Common myeloid progenitor, CD34-positive (primary cell): Measurements from ENCODE around the gene PTPN14.

Source experiments
- CTCF ChIA-PET: fragments of 350-600 bp; sonication (Branson Sonifier 250); formaldehyde crosslinking; loops from one replicate; lab custom pipeline; 2021; ENCODE audit warnings: antibody characterized with exemption; lab: Charles Lee
- POLR2A ChIA-PET: fragments of 350-600 bp; sonication (Branson Sonifier 250); formaldehyde crosslinking; loops from one replicate; lab custom pipeline; 2021; ENCODE audit warnings: antibody characterized with exemption; lab: Charles Lee
- DNase-seq, 3 donors: peaks; one replicate each; pipeline versions ENCODE4 v3.0.0 to v3.0.0-alpha.2; 2013
- H3K27ac ChIP-seq, 2 experiments: 1 replicate in 1 of 2; 2 replicates in 1 of 2; pipeline ENCODE4 v1.7.0; 2013; ENCODE audit warnings: inconsistent platforms in 2 of 2, low read length in 2 of 2, mild to moderate bottlenecking in 2 of 2, low read depth in 1 of 2, moderate library complexity in 1 of 2; ENCODE audit not compliant: severe bottlenecking in 2 of 2, insufficient read depth in 1 of 2, poor library complexity in 1 of 2
- H3K27me3 ChIP-seq, 5 experiments: replicated peaks in 2 of 5; 1 replicate in 3 of 5; 2 replicates in 2 of 5; pipeline versions ENCODE4 v1.6.1 to v1.7.0; 2013; ENCODE audit warnings: low read length in 4 of 5, mild to moderate bottlenecking in 2 of 5, moderate library complexity in 2 of 5, inconsistent platforms in 1 of 5; ENCODE audit not compliant: insufficient read depth in 5 of 5, control insufficient read depth in 4 of 5
- H3K36me3 ChIP-seq, 4 experiments: 1 replicate in 2 of 4; 2 replicates in 2 of 4; pipeline versions ENCODE4 v1.6.1 to v1.7.0; 2013; ENCODE audit warnings: low read length in 3 of 4, control low read depth in 1 of 4, mild to moderate bottlenecking in 1 of 4; ENCODE audit not compliant: control insufficient read depth in 4 of 4, insufficient read depth in 4 of 4
- H3K4me1 ChIP-seq, 4 experiments: 1 replicate in 3 of 4; 2 replicates in 1 of 4; pipeline versions ENCODE4 v1.6.1 to v1.7.1; 2013; ENCODE audit warnings: low read length in 3 of 4, mild to moderate bottlenecking in 3 of 4, control low read depth in 1 of 4, inconsistent platforms in 1 of 4, moderate library complexity in 1 of 4; ENCODE audit not compliant: control insufficient read depth in 4 of 4, insufficient read depth in 4 of 4; ENCODE audit errors: control extremely low read depth in 1 of 4
- H3K4me3 ChIP-seq, 7 experiments: 1 replicate in 4 of 7; 2 replicates in 3 of 7; pipeline versions ENCODE4 v1.5.1 to v1.7.0; 2013; ENCODE audit warnings: mild to moderate bottlenecking in 7 of 7, low read length in 6 of 7, moderate library complexity in 6 of 7, inconsistent platforms in 2 of 7, low read depth in 2 of 7, control low read depth in 1 of 7; ENCODE audit not compliant: insufficient read depth in 4 of 7, control insufficient read depth in 1 of 7; ENCODE audit errors: extremely low read depth in 1 of 7
- H3K9me3 ChIP-seq, 5 experiments: 1 replicate in 4 of 5; 2 replicates in 1 of 5; pipeline versions ENCODE4 v1.6.1 to v1.7.1; 2013; ENCODE audit warnings: low read length in 4 of 5, mild to moderate bottlenecking in 2 of 5, inconsistent platforms in 1 of 5, low read depth in 1 of 5, moderate library complexity in 1 of 5; ENCODE audit not compliant: control insufficient read depth in 4 of 5, insufficient read depth in 2 of 5; ENCODE audit errors: control extremely low read depth in 1 of 5
- WGBS: methylation state at CpG from one replicate; pipeline ENCODE4 v1.1.5; 2013; ENCODE audit not compliant: insufficient coverage; 5-methylcytosine and 5-hydroxymethylcytosine counted together

Gene PTPN14

DNA sequence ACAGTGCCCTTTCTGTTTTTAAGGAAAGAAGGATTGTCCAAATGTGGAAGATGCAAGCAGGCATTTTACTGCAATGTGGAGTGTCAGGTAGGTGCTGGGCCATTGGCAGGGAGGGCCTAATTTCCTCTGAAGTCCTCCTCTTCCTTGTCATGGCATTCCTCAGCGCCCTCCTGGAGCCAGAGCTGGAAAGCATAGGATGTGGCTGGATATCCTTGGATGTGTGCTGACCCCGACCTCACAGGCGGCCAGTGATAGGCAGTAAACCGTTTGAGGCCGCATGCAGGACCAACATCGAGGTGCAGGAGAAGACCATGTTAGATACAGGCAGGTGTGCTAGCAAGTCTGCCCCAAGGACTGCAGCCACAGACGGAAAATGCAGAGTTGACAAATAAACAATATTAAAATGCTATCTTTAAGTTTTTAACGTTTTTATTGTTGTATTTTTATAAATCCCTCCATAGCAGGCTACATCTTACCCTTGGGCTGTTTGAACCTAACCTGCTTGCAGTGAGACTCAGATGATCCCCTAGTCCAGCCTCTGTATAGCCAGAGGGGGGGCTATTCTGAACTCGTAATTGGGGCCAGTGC lies 246.1 kb downstream of the PTPN14 start:
- WGBS, result 100% methylated on average over 6 of the region's 9 CpGs
- no peaks in the 10 kb centered on the region for H3K36me3 ChIP-seq
- ChIA-PET CTCF (interaction anchor here (0.5 to 2.4 kb wide), 4 partner anchors 12 to 91 kb away, joined by 3 to 10 read pairs (median 4); no protein-coding TSS in a partner anchor), POLR2A (no interaction called here)
- peaks cover 0 to 10% (median 2%) of the 10 kb centered on the region in 4 experiments for H3K4me1 ChIP-seq
- no peaks in the 10 kb centered on the region for H3K27me3 ChIP-seq
- no peaks in the 10 kb centered on the region for H3K9me3 ChIP-seq
- DNase-seq, result no peak
- H3K4me3 ChIP-seq, result no peak overlapping the region
- no peak overlapping the region for H3K27ac ChIP-seq

DNA sequence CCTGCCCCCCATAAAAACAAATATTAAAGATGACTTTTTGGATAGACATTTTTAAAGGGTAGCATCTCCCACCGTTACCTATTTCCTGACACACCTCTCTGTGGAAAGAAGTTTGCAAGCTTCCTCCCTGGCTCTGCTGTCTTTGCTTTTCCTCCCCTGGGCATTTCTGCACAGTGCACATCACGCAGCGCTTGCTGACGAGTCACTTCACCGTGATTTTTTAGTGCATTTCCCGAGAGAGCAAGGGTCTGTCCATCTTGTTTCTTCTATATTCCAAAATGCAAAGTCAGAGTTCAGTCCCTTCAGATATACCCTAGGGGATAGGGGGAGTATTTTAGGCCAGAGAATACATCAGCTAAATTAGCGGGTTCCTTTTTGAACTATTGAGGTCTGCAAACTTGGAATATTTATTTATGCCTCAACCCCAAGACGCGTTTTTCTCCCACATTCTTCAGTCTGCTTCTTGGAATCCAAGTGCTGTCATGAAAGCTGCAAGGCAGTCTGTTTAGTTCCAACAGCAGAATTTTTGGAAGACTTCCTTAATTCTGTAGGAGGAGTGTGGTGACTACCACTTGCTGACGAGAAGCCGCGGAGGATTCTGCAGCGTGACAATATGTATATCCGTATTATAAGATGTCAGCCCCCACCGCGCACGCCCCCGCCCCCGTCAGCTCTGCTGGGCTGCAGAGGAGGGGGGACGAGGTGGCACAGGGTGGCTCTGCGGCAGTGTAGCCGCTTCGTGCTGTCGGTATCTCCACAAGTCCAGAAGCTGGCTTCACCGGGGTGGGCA lies 248.1 kb downstream of the PTPN14 start:
- Histone ChIP-seq H3K4me3 (no peak overlapping the region), H3K4me1 (peaks cover 0 to 10% (median 0%) of the 10 kb centered on the region in 4 experiments), H3K27me3 (no peaks in the 10 kb centered on the region), H3K27ac (no peak overlapping the region), H3K9me3 (no peaks in the 10 kb centered on the region), H3K36me3 (no peaks in the 10 kb centered on the region)
- WGBS, result 76% methylated on average over 21 of the region's 25 CpGs
- ChIA-PET POLR2A (interaction anchor here (0.5 kb wide), 1 partner anchor 10 kb away, joined by 3 read pairs; no protein-coding TSS in a partner anchor), CTCF (interaction anchor here (1.0 to 2.8 kb wide), 6 partner anchors 10 to 42 kb away, joined by 3 to 10 read pairs (median 5); no protein-coding TSS in a partner anchor)
- DNase-seq, result peak in 2 of 3 donors; percentile 17 to 49

DNA sequence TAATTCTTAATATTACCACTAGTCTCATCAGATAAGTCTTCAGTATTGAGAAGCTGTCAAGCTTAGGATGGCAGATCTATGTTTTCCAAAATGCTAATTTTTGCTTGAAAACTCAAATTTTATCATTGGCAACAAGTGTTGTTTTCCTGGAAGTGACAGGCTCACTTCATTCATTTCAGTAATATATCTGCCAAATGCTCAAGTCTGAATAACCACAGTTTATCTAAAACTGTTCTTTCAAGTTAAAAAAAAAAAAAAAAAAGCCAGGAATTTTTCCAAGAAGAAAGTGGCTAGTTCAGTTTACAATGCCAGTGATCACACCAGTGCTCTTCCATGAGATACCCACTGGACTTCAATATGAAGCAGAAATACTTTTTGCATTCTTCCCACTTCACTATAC lies 249.9 kb downstream of the PTPN14 start:
- Histone ChIP-seq H3K9me3 (no peaks in the 10 kb centered on the region), H3K27ac (no peak overlapping the region), H3K27me3 (no peaks in the 10 kb centered on the region), H3K4me1 (peaks cover 0 to 10% (median 0%) of the 10 kb centered on the region in 4 experiments), H3K4me3 (no peak overlapping the region), H3K36me3 (no peaks in the 10 kb centered on the region)
- DNase-seq, result no peak
- ChIA-PET CTCF (no interaction called here), POLR2A (no interaction called here)

DNA sequence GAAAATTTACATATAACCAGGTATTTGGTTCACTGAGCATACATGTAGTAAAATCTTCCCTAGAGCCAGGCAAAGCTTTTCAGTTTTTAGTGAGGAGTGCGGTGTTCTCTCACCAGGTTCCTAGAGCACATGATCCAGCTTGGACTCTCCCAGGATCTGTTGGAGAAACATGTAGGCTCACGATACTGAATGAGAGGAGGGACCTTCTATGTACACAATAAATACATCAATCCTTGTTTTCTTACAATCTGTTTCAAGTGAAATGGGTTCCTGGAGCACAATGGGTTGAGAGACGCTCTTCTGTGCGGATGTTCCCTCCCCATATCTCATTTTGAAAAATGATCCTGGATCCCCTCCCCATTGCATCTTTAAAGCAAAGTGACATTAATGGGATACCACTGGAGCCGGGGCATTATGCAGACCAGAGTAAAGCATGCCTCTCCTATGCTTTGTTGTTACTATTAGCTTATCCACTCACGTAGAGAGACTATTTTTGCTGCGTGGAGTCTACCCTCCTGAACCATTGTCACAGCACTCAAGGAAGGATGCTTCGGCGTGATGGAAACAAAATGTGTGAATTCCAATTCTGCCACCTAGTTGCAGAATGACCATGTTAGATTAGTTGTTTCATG lies 251.1 kb downstream of the PTPN14 start:
- whole genome bisulfite sequencing, result 97% methylated on average over 6 of the region's 9 CpGs
- DNase-seq, result no peak
- Histone ChIP-seq H3K4me3 (no peak overlapping the region), H3K27me3 (no peaks in the 10 kb centered on the region), H3K9me3 (no peaks in the 10 kb centered on the region), H3K36me3 (no peaks in the 10 kb centered on the region), H3K27ac (no peak overlapping the region), H3K4me1 (peaks cover 0 to 10% (median 0%) of the 10 kb centered on the region in 4 experiments)
- POLR2A ChIA-PET, result no interaction called here
- CTCF ChIA-PET, result interaction anchor here (1.0 to 2.0 kb wide), 3 partner anchors 11 to 39 kb away, joined by 3 to 8 read pairs (median 8); no protein-coding TSS in a partner anchor
